Left ventricle myocardium inferior (tissue), 1 donor: Measurements from ENCODE around the gene THAP2. TPM values are rescaled to one million over a fixed set of nuclear protein-coding genes. Genes with fewer than 3 reads are reported as not detected.
A peak's percentile ranks its signal among the peaks of the same experiment; 100 is the strongest.

Experiments used
- DNase-seq: peaks from one replicate; pipeline ENCODE4 v3.0.0-alpha.2; 2020
- H3K27ac ChIP-seq: fragments of 200-600 bp; replicated peaks from 2 replicates; pipeline ENCODE4 v1.8.0; 2021
- H3K27me3 ChIP-seq: fragments of 200-600 bp; 2 replicates; pipeline ENCODE4 v1.8.0; 2021; ENCODE audit warnings: low read depth
- H3K36me3 ChIP-seq: fragments of 200-600 bp; 2 replicates; pipeline ENCODE4 v1.8.0; 2021
- H3K4me1 ChIP-seq: fragments of 200-600 bp; 2 replicates; pipeline ENCODE4 v1.8.0; 2021
- H3K4me3 ChIP-seq: fragments of 200-600 bp; 2 replicates; pipeline ENCODE4 v1.8.0; 2021; ENCODE audit warnings: mild to moderate bottlenecking, moderate library complexity
- H3K9me3 ChIP-seq: fragments of 200-600 bp; replicated peaks from 2 replicates; pipeline ENCODE4 v1.8.0; 2021
- CTCF ChIP-seq: fragments of 200-600 bp; IDR thresholded peaks from 2 replicates; pipeline ENCODE4 v1.8.0; 2021; ENCODE audit warnings: antibody characterized with exemption, mild to moderate bottlenecking, borderline replicate concordance
- intact Hi-C: fragments of 100-400 bp; cut with micrococcal nuclease; formaldehyde crosslinking; loops from one replicate; pipeline ENCODE4 v1.11.0; 2022
- total RNA-seq: library from RNA; stranded (reverse); fragmentation: NEBNext Ultra II Directional; extraction: Animal tissue kit (Norgen Biotek cat#: 25700); gene quantifications from one replicate; pipeline ENCODE4 v1.2.1, GENCODE V29; 2021
- donor health status: DM: no; HTN: yes; CAD: no; lungs with severe emphysema.

THAP2 gene
- total RNA-seq, 1 donor from 2014 or later, result 6.6 TPM

GRCh38 chr12:71641390-71641789 lies 22.7 kb upstream of the THAP2 start:
- no peak for DNase-seq
- Histone ChIP-seq H3K27ac (no peak overlapping the region), H3K9me3 (no peaks in the 10 kb centered on the region), H3K27me3 (no peaks in the 10 kb centered on the region), H3K4me3 (no peak overlapping the region), H3K36me3 (peaks cover 78% of the 10 kb centered on the region), H3K4me1 (peaks cover 13% of the 10 kb centered on the region)
- TF ChIP-seq CTCF, result no peak
- intact Hi-C loops, result loop anchor here (10.0 kb wide), 1 partner anchor 113 kb away; the partner anchor contains the start of gene RAB21

- TF ChIP-seq CTCF, result no peak
Measured at GRCh38 chr12:71642264-71642663, 21.8 kb upstream of the THAP2 start.

GRCh38 chr12:71645268-71645667 lies 18.8 kb upstream of the THAP2 start:
- Histone ChIP-seq H3K36me3 (peaks cover 81% of the 10 kb centered on the region), H3K9me3 (no peaks in the 10 kb centered on the region), H3K27me3 (no peaks in the 10 kb centered on the region), H3K4me1 (peaks cover 25% of the 10 kb centered on the region), H3K27ac (peak overlapping the region; percentile 37), H3K4me3 (no peak overlapping the region)
- intact Hi-C loops, result loop anchor here (10.0 kb wide), 1 partner anchor 110 kb away; the partner anchor contains the start of gene RAB21
- no peak for DNase-seq
- no peak for TF ChIP-seq CTCF

More at GRCh38 chr12:71642264-71642663, 21.8 kb upstream of the THAP2 start:
- H3K4me1 ChIP-seq, result peaks cover 16% of the 10 kb centered on the region
- intact Hi-C loops, result loop anchor here (10.0 kb wide), 1 partner anchor 113 kb away; the partner anchor contains the start of gene RAB21
- H3K27me3 ChIP-seq, result no peaks in the 10 kb centered on the region
- no peak overlapping the region for H3K4me3 ChIP-seq
- H3K36me3 ChIP-seq, result peaks cover 79% of the 10 kb centered on the region
- H3K9me3 ChIP-seq, result no peaks in the 10 kb centered on the region
- H3K27ac ChIP-seq, result no peak overlapping the region
- DNase-seq, result no peak

- DNase-seq, result no peak
- no peak for TF ChIP-seq CTCF
Measured at GRCh38 chr12:71646512-71646911, 17.6 kb upstream of the THAP2 start.

GRCh38 chr12:71648537-71648936 lies 15.6 kb upstream of the THAP2 start:
- peaks cover 57% of the 10 kb centered on the region for H3K36me3 ChIP-seq
- intact Hi-C loops, result loop anchor here (10.0 kb wide), 1 partner anchor 106 kb away; the partner anchor contains the start of gene RAB21
- no peak for DNase-seq

More at GRCh38 chr12:71646512-71646911, 17.6 kb upstream of the THAP2 start:
- Histone ChIP-seq H3K4me3 (no peak overlapping the region), H3K9me3 (no peaks in the 10 kb centered on the region), H3K27ac (no peak overlapping the region), H3K4me1 (peaks cover 37% of the 10 kb centered on the region), H3K27me3 (no peaks in the 10 kb centered on the region), H3K36me3 (peaks cover 69% of the 10 kb centered on the region)
- intact Hi-C loops, result loop anchor here (10.0 kb wide), 1 partner anchor 108 kb away; the partner anchor contains the start of gene RAB21

More at GRCh38 chr12:71648537-71648936, 15.6 kb upstream of the THAP2 start:
- no peak for TF ChIP-seq CTCF
- Histone ChIP-seq H3K27ac (no peak overlapping the region), H3K4me1 (peaks cover 47% of the 10 kb centered on the region), H3K9me3 (peaks cover 8% of the 10 kb centered on the region), H3K4me3 (no peak overlapping the region), H3K27me3 (no peaks in the 10 kb centered on the region)
